IMR-90 (cell line): Measurements from ENCODE around the gene TBC1D9. TPM values are rescaled to one million over a fixed set of nuclear protein-coding genes. Genes with fewer than 3 reads are reported as not detected.

Experiments
- ATAC-seq: fragments of 200-7000 bp; cut with Tn5 transposase; 2 replicates; pipeline ENCODE4 v1.9.1; 2020; ENCODE audit warnings: low read depth, mild to moderate bottlenecking, moderate library complexity
- BruUV-seq: library from RNA; stranded (reverse); fragments of 400-500 nt; replicated peaks from 2 replicates; lab custom pipeline; 2021; lab: Mats Ljungman, UMichigan
- CTCF ChIA-PET: fragments of 300-600 bp; formaldehyde crosslinking; extraction: SDS; loops from one replicate; lab custom pipeline; 2021; ENCODE audit warnings: antibody characterized with exemption; lab: Yijun Ruan, JAX
- POLR2A ChIA-PET: fragments of 300-600 bp; sonication (Branson Sonifier 250); formaldehyde crosslinking; loops from one replicate; lab custom pipeline; 2022; ENCODE audit warnings: antibody characterized with exemption; ENCODE audit not compliant: unreplicated experiment; lab: Charles Lee
- DNase-seq: peaks from one replicate; pipeline ENCODE4 v3.0.0; 2013
- H2AFZ ChIP-seq: replicated peaks from 2 replicates; pipeline ENCODE3; 2013; ENCODE audit warnings: low read length, mild to moderate bottlenecking; ENCODE audit not compliant: poor library complexity
- H2AK5ac ChIP-seq: 2 replicates; pipeline ENCODE4 v1.6.1; 2013; ENCODE audit warnings: low read depth, low read length, inconsistent platforms
- H2AK9ac ChIP-seq: replicated peaks from 2 replicates; pipeline ENCODE3; 2013; ENCODE audit warnings: mild to moderate bottlenecking, low read depth, low read length, moderate library complexity; ENCODE audit not compliant: poor library complexity
- H2BK120ac ChIP-seq: 2 replicates; pipeline ENCODE4 v1.6.1; 2013; ENCODE audit warnings: low read depth, low read length, inconsistent platforms
- H2BK15ac ChIP-seq: 3 replicates; pipeline ENCODE4 v1.6.1; 2013; ENCODE audit warnings: low read depth, low read length, inconsistent platforms
- H2BK20ac ChIP-seq: 2 replicates; pipeline ENCODE4 v1.6.1; 2013; ENCODE audit warnings: low read depth, mild to moderate bottlenecking, inconsistent platforms, low read length, moderate library complexity
- H2BK5ac ChIP-seq: 2 replicates; pipeline ENCODE4 v1.6.1; 2013; ENCODE audit warnings: mild to moderate bottlenecking, low read depth, low read length, inconsistent platforms; ENCODE audit not compliant: poor library complexity, severe bottlenecking
- H3K14ac ChIP-seq: replicated peaks from 2 replicates; pipeline ENCODE4 v1.6.1; 2013; ENCODE audit warnings: low read depth, low read length, inconsistent platforms
- H3K18ac ChIP-seq: 2 replicates; pipeline ENCODE4 v1.6.1; 2013; ENCODE audit warnings: low read depth, low read length, control low read depth
- H3K23ac ChIP-seq: 2 replicates; pipeline ENCODE4 v1.6.1; 2013; ENCODE audit warnings: low read depth, low read length, inconsistent platforms
- H3K27ac ChIP-seq: 2 replicates; pipeline ENCODE4 v1.5.1; 2013; ENCODE audit warnings: mild to moderate bottlenecking, control low read depth, low read length; ENCODE audit not compliant: insufficient read depth
- H3K27me3 ChIP-seq: 2 replicates; pipeline ENCODE4 v1.6.1; 2013; ENCODE audit warnings: low read length; ENCODE audit not compliant: control insufficient read depth, insufficient read depth
- H3K36me3 ChIP-seq: 2 replicates; pipeline ENCODE4 v1.6.1; 2013; ENCODE audit warnings: low read length, mixed read lengths; ENCODE audit not compliant: control insufficient read depth, insufficient read depth
- H3K4ac ChIP-seq: 2 replicates; pipeline ENCODE4 v1.6.1; 2013; ENCODE audit warnings: low read depth, low read length, inconsistent platforms
- H3K4me1 ChIP-seq: 2 replicates; pipeline ENCODE4 v1.6.1; 2013; ENCODE audit warnings: low read length, mixed read lengths; ENCODE audit not compliant: control insufficient read depth, insufficient read depth
- H3K4me2 ChIP-seq: 2 replicates; pipeline ENCODE4 v1.6.1; 2013; ENCODE audit warnings: low read depth, mild to moderate bottlenecking, control low read depth, low read length, moderate library complexity
- H3K4me3 ChIP-seq: 2 replicates; pipeline ENCODE4 v1.5.1; 2013; ENCODE audit warnings: low read depth, mild to moderate bottlenecking, control low read depth, low read length, moderate library complexity; ENCODE audit not compliant: insufficient read depth
- H3K56ac ChIP-seq: 2 replicates; pipeline ENCODE4 v1.6.1; 2013; ENCODE audit warnings: low read length, inconsistent platforms; ENCODE audit not compliant: insufficient read depth; ENCODE audit errors: extremely low read depth
- H3K79me1 ChIP-seq, 2 experiments: 2 replicates each; pipeline ENCODE4 v1.6.1; 2013; ENCODE audit warnings: low read length in 2 of 2, inconsistent platforms in 1 of 2, low read depth in 1 of 2
- H3K9ac ChIP-seq: 2 replicates; pipeline ENCODE4 v1.6.1; 2013; ENCODE audit warnings: low read depth, low read length, control low read depth
- H3K9me1 ChIP-seq: 2 replicates; pipeline ENCODE4 v1.6.1; 2013; ENCODE audit warnings: low read length, inconsistent platforms; ENCODE audit not compliant: insufficient read depth
- H3K9me3 ChIP-seq: 2 replicates; pipeline ENCODE4 v1.6.1; 2013; ENCODE audit warnings: low read length; ENCODE audit not compliant: control insufficient read depth, insufficient read depth
- H4K20me1 ChIP-seq: 2 replicates; pipeline ENCODE4 v1.6.1; 2013; ENCODE audit warnings: low read length, inconsistent platforms; ENCODE audit not compliant: insufficient read depth
- H4K5ac ChIP-seq: 2 replicates; pipeline ENCODE4 v1.6.1; 2013; ENCODE audit warnings: mild to moderate bottlenecking, low read depth, low read length, control low read depth
- H4K8ac ChIP-seq, 2 experiments: 2 replicates each; pipeline ENCODE4 v1.6.1; 2013; ENCODE audit warnings: low read depth in 2 of 2, low read length in 2 of 2, control low read depth in 1 of 2, inconsistent platforms in 1 of 2
- H4K91ac ChIP-seq: 2 replicates; pipeline ENCODE4 v1.6.1; 2013; ENCODE audit warnings: low read depth, low read length, inconsistent platforms; ENCODE audit not compliant: insufficient read depth
- BHLHE40 ChIP-seq: fragments of 150-350 bp; IDR thresholded peaks from 2 replicates; pipeline ENCODE4 v1.6.1; 2016; ENCODE audit warnings: mild to moderate bottlenecking, low read depth, low read length
- CEBPB ChIP-seq: IDR thresholded peaks from 2 replicates; pipeline ENCODE4 v1.6.1; 2012; ENCODE audit warnings: low read depth, low read length, improper control_type of control experiment
- CHD1 ChIP-seq: IDR thresholded peaks from 2 replicates; pipeline ENCODE4 v1.6.1; 2012; ENCODE audit warnings: low read depth, low read length, improper control_type of control experiment
- FOS ChIP-seq: fragments of 150-350 bp; IDR thresholded peaks from 2 replicates; pipeline ENCODE4 v1.6.1; 2016; ENCODE audit warnings: low read depth, low read length
- MAFK ChIP-seq: IDR thresholded peaks from 2 replicates; pipeline ENCODE4 v1.6.1; 2012; ENCODE audit warnings: low read depth, low read length, improper control_type of control experiment
- MAZ ChIP-seq: IDR thresholded peaks from 2 replicates; pipeline ENCODE4 v1.6.1; 2012; ENCODE audit warnings: low read depth, mild to moderate bottlenecking, low read length, improper control_type of control experiment, moderate library complexity, borderline replicate concordance
- MXI1 ChIP-seq: IDR thresholded peaks from 2 replicates; pipeline ENCODE4 v1.6.1; 2012; ENCODE audit warnings: low read depth, mild to moderate bottlenecking, low read length, moderate library complexity, borderline replicate concordance
- NFE2L2 ChIP-seq: fragments of 150-350 bp; IDR thresholded peaks from 2 replicates; pipeline ENCODE4 v1.6.1; 2016; ENCODE audit warnings: low read depth, mild to moderate bottlenecking, low read length
- POLR2A ChIP-seq: IDR thresholded peaks from 2 replicates; pipeline ENCODE4 v1.6.1; 2012; ENCODE audit warnings: mild to moderate bottlenecking, low read depth, low read length
- RCOR1 ChIP-seq: IDR thresholded peaks from 2 replicates; pipeline ENCODE4 v1.6.1; 2012; ENCODE audit warnings: mild to moderate bottlenecking, low read length, improper control_type of control experiment; ENCODE audit not compliant: insufficient replicate concordance
- RFX5 ChIP-seq: IDR thresholded peaks from 2 replicates; pipeline ENCODE4 v1.8.0; 2012; ENCODE audit warnings: low read depth, mild to moderate bottlenecking, low read length, moderate library complexity
- SMC3 ChIP-seq: fragments of 150-350 bp; IDR thresholded peaks from 2 replicates; pipeline ENCODE4 v1.6.1; 2016; ENCODE audit warnings: low read depth, mild to moderate bottlenecking, antibody characterized with exemption, low read length, moderate library complexity
- WGBS, 2 experiments: methylation state at CpG; one replicate each; pipeline versions ENCODE4 v1.1.5 to v1.1.7; 2013; ENCODE audit warnings: missing lambda C conversion rate in 2 of 2; ENCODE audit not compliant: insufficient read length in 1 of 2; ENCODE audit errors: extremely low coverage in 2 of 2; 5-methylcytosine and 5-hydroxymethylcytosine counted together
- dilution Hi-C: fragments of 300-500 bp; cut with HindIII; formaldehyde crosslinking; loops from one replicate; pipeline ENCODE4 v1.14.3; 2018; ENCODE audit warnings: low sequenced_read_pairs; ENCODE audit not compliant: unreplicated experiment
- in situ Hi-C: fragments of 300-500 bp; cut with MboI; formaldehyde crosslinking; loops from 3 replicates; pipeline ENCODE4 v1.14.3; 2019; ENCODE audit warnings: low sequenced_read_pairs, inconsistent platforms, mixed read lengths
- intact Hi-C: fragments of 100-400 bp; cut with micrococcal nuclease; formaldehyde crosslinking; loops from 2 replicates; pipeline ENCODE4 v1.10.0; 2022
- polyA plus RNA-seq, 3 experiments: library from polyadenylated mRNA; depleted of rRNA; stranded (reverse); fragments of >200 nt; gene quantifications; 2 replicates each; pipeline ENCODE4 v1.2.3, GENCODE V29; 2012; ENCODE audit warnings: low replicate concordance in 1 of 3
- total RNA-seq: library from RNA; depleted of rRNA; stranded (reverse); fragments of >200 nt; gene quantifications from 2 replicates; pipeline ENCODE4 v1.2.3, GENCODE V29; 2012
- TF ChIP-seq, protein P1 (sequence below): fragments of 150-350 bp; IDR thresholded peaks from 2 replicates; pipeline ENCODE4 v1.6.1; 2017; ENCODE audit warnings: mild to moderate bottlenecking, antibody characterized with exemption, low read length, low read depth
- TF ChIP-seq, protein P2 (sequence below): fragments of 150-350 bp; IDR thresholded peaks from 2 replicates; pipeline ENCODE4 v1.6.1; 2016; ENCODE audit warnings: low read depth, mild to moderate bottlenecking, low read length, moderate library complexity, borderline replicate concordance
- TF ChIP-seq, protein P3 (sequence below): conservative IDR thresholded peaks from 2 replicates; pipeline ENCODE4 v1.5.1; 2012; ENCODE audit warnings: mild to moderate bottlenecking, low read depth, low read length, improper control_type of control experiment

Gene TBC1D9
- total and polyA plus RNA-seq, 2 of the 4 experiments (the other 2 are of a cell fraction) = 11.7 to 15.2 TPM

DNA sequence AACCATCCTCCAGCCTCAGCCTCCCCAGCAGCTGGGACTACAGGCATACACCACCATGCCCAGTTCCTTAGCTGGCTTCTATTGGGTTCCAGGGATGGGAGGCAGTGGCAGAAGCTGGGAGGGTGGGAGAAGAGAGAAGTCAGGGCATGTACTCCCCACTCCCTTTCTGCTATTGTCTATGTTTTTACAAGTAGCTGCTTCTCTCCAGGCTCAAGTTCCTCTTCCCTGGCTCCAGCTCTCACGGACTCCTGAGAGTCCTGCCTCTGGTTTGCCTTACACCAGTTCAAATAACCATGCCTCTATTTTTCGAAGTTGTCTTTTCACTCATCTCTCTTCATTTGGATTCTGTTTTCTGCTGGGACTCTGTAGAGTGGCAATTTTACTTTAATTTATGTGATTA lies 2.9 kb downstream of the TBC1D9 start:
- Histone ChIP-seq H3K56ac (no peak overlapping the region), H2BK15ac (no peak overlapping the region), H3K9me3 (peaks cover 2% of the 10 kb centered on the region; the same call in 1 of the 2 replicates), H4K5ac (no peak overlapping the region), H3K14ac (no peak overlapping the region), H3K23ac (no peak overlapping the region), H4K8ac (no peak overlapping the region), H3K4me3 (no peak overlapping the region), H3K4me1 (no peaks in the 10 kb centered on the region), H3K9me1 (no peaks in the 10 kb centered on the region; the same call in 1 of the 2 replicates), H2AFZ (no peak overlapping the region), H2BK20ac (no peak overlapping the region), H3K9ac (no peak overlapping the region), H3K4me2 (no peak overlapping the region), H4K20me1 (no peaks in the 10 kb centered on the region), H3K36me3 (no peaks in the 10 kb centered on the region), H3K4ac (no peak overlapping the region), H2BK120ac (no peak overlapping the region), H2BK5ac (no peak overlapping the region), H2AK5ac (no peak overlapping the region), H3K27me3 (no peaks in the 10 kb centered on the region), H4K91ac (no peak overlapping the region), H3K27ac (no peak overlapping the region), H2AK9ac (no peak overlapping the region), H3K18ac (no peak overlapping the region), H3K79me1 (peaks cover 0 to 5% of the 10 kb centered on the region in 2 experiments; a peak in 2 of 4 replicates)
- no TSS peak for BruUV-seq
- intact Hi-C loops = loop anchor here (5.0 kb wide), 1 partner anchor 379 kb away; the partner anchor contains the start of gene RNF150
- ATAC-seq (no peak), DNase-seq (no peak)
- POLR2A ChIA-PET = no interaction called here
- dilution Hi-C loops = no loop called here
- in situ Hi-C loops = no loop called here
- CTCF ChIA-PET = no interaction called here
- no CpG with 5 or more reads among the region's 2 CpGs for WGBS, 2 experiments
- TF ChIP-seq CEBPB (no peak), FOS (no peak), CHD1 (no peak), BHLHE40 (no peak), SMC3 (no peak), MAZ (no peak), MAFK (no peak), RFX5 (no peak), POLR2A (no peak), RCOR1 (no peak), MXI1 (no peak), NFE2L2 (no peak)
- TF ChIP-seq, protein P1, sequence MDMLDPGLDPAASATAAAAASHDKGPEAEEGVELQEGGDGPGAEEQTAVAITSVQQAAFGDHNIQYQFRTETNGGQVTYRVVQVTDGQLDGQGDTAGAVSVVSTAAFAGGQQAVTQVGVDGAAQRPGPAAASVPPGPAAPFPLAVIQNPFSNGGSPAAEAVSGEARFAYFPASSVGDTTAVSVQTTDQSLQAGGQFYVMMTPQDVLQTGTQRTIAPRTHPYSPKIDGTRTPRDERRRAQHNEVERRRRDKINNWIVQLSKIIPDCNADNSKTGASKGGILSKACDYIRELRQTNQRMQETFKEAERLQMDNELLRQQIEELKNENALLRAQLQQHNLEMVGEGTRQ = no peak
- TF ChIP-seq, protein P2, sequence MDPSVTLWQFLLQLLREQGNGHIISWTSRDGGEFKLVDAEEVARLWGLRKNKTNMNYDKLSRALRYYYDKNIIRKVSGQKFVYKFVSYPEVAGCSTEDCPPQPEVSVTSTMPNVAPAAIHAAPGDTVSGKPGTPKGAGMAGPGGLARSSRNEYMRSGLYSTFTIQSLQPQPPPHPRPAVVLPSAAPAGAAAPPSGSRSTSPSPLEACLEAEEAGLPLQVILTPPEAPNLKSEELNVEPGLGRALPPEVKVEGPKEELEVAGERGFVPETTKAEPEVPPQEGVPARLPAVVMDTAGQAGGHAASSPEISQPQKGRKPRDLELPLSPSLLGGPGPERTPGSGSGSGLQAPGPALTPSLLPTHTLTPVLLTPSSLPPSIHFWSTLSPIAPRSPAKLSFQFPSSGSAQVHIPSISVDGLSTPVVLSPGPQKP = no peak
- TF ChIP-seq, protein P3, sequence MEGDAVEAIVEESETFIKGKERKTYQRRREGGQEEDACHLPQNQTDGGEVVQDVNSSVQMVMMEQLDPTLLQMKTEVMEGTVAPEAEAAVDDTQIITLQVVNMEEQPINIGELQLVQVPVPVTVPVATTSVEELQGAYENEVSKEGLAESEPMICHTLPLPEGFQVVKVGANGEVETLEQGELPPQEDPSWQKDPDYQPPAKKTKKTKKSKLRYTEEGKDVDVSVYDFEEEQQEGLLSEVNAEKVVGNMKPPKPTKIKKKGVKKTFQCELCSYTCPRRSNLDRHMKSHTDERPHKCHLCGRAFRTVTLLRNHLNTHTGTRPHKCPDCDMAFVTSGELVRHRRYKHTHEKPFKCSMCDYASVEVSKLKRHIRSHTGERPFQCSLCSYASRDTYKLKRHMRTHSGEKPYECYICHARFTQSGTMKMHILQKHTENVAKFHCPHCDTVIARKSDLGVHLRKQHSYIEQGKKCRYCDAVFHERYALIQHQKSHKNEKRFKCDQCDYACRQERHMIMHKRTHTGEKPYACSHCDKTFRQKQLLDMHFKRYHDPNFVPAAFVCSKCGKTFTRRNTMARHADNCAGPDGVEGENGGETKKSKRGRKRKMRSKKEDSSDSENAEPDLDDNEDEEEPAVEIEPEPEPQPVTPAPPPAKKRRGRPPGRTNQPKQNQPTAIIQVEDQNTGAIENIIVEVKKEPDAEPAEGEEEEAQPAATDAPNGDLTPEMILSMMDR = no peak
